Testis (tissue), 3 donors: Measurements from ENCODE around the gene DDX51. TPM values are rescaled to one million over a fixed set of nuclear protein-coding genes. Genes with fewer than 3 reads are reported as not detected.

Experiments
- DNase-seq: peaks from one replicate; pipeline ENCODE4 v3.0.0-alpha.2; 2019
- H3K27ac ChIP-seq, 2 donors: fragments of 200-600 bp; sonication (generic); one replicate each; pipeline ENCODE4 v1.5.1; 2019
- H3K27me3 ChIP-seq: fragments of 200-600 bp; sonication (generic); one replicate; pipeline ENCODE4 v1.5.1; 2019
- H3K36me3 ChIP-seq: fragments of 200-600 bp; sonication (generic); one replicate; pipeline ENCODE4 v1.5.1; 2017; ENCODE audit warnings: low read depth; ENCODE audit errors: missing control alignments
- H3K4me1 ChIP-seq: fragments of 200-600 bp; sonication (generic); one replicate; pipeline ENCODE4 v1.5.1; 2019
- H3K4me3 ChIP-seq, 2 donors: fragments of 200-600 bp; sonication (generic); one replicate each; pipeline ENCODE4 v1.5.1; 2017 to 2019
- H3K9me3 ChIP-seq: fragments of 200-600 bp; sonication (generic); one replicate; pipeline ENCODE4 v1.5.1; 2017
- CTCF ChIP-seq, 3 experiments: fragments of 450-650 bp in 2 of 3; fragments of 200-600 bp in 1 of 3; sonication (generic) in 1 of 3; IDR thresholded peaks; one replicate each; pipeline ENCODE4 v1.5.1; 2016 to 2019; ENCODE audit warnings: antibody characterized with exemption in 3 of 3, mild to moderate bottlenecking in 2 of 3, moderate library complexity in 1 of 3
- POLR2A ChIP-seq: fragments of 450-650 bp; IDR thresholded peaks from one replicate; pipeline ENCODE4 v1.6.1; 2017; ENCODE audit warnings: antibody characterized with exemption, mild to moderate bottlenecking, moderate library complexity
- WGBS, 2 donors: methylation state at CpG; one replicate each; pipeline ENCODE4 v1.1.5; 2018; 5-methylcytosine and 5-hydroxymethylcytosine counted together
- intact Hi-C: fragments of 100-400 bp; cut with DNase I; formaldehyde crosslinking; loops from one replicate; pipeline ENCODE4 v1.15.1; 2023; ENCODE audit warnings: low total_unique reads
- polyA plus RNA-seq: library from polyadenylated mRNA; stranded (reverse); fragments of 350-450 nt; fragmentation: Illumina TruSeq; extraction: RNeasy Lipid Tissue Mini Kit (QIAGEN cat#74804); gene quantifications from one replicate; pipeline ENCODE4 v1.2.3, GENCODE V29; 2014; ENCODE audit warnings: low read depth, low replicate concordance; ENCODE audit not compliant: insufficient read depth
- total RNA-seq, 2 donors: library from RNA; depleted of rRNA; stranded (reverse); fragments of >200 nt; gene quantifications; one replicate each; pipeline ENCODE4 v1.2.3, GENCODE V29; 2016

DDX51 gene
- total and polyA plus RNA-seq, 3 donors from 2014 or later, result 18.8 to 32.8 (median 29.0) TPM

GRCh38 chr12:132148368-132149045 is 4.4 kb upstream of the DDX51 start:
- Histone ChIP-seq H3K4me3 (no peak overlapping the region), H3K36me3 (no peaks in the 10 kb centered on the region), H3K27me3 (no peaks in the 10 kb centered on the region), H3K9me3 (no peaks in the 10 kb centered on the region), H3K27ac (no peak overlapping the region), H3K4me1 (peaks cover 9% of the 10 kb centered on the region)
- intact Hi-C loops, result no loop called here
- WGBS, 2 donors, result 89 to 95% methylated on average over 10 to 41 of the region's 41 CpGs
- TF ChIP-seq POLR2A (no peak), CTCF (IDR thresholded peaks at IDR 0.05) (no peak)
- DNase-seq, result no peak

- WGBS, 2 donors, result 94 to 96% methylated on average over 13 to 38 of the region's 38 CpGs
- H3K4me3 ChIP-seq, result no peak overlapping the region
- no peak overlapping the region for H3K27ac ChIP-seq
- no peaks in the 10 kb centered on the region for H3K36me3 ChIP-seq
- intact Hi-C loops, result no loop called here
- no peak for DNase-seq
- no peaks in the 10 kb centered on the region for H3K27me3 ChIP-seq
- H3K9me3 ChIP-seq, result no peaks in the 10 kb centered on the region
- TF ChIP-seq CTCF (IDR thresholded peaks at IDR 0.05), result no peak
- no peak for TF ChIP-seq POLR2A
- peaks cover 15% of the 10 kb centered on the region for H3K4me1 ChIP-seq
These were observed 3.6 kb upstream of the DDX51 start for GRCh38 chr12:132147423-132148367.

GRCh38 chr12:132146772-132147422 is 2.8 kb upstream of the DDX51 start:
- Histone ChIP-seq H3K4me3 (no peak overlapping the region), H3K9me3 (no peaks in the 10 kb centered on the region), H3K27me3 (no peaks in the 10 kb centered on the region), H3K36me3 (no peaks in the 10 kb centered on the region), H3K4me1 (peaks cover 17% of the 10 kb centered on the region), H3K27ac (no peak overlapping the region)
- WGBS, 2 donors, result 92 to 97% methylated on average over 7 to 19 of the region's 19 CpGs
- intact Hi-C loops, result no loop called here
- DNase-seq, result no peak
- TF ChIP-seq CTCF (IDR thresholded peaks at IDR 0.05), result no peak
- no peak for TF ChIP-seq POLR2A

- H3K27ac ChIP-seq, result no peak overlapping the region
- no peak for DNase-seq
- H3K27me3 ChIP-seq, result no peaks in the 10 kb centered on the region
- H3K9me3 ChIP-seq, result no peaks in the 10 kb centered on the region
- H3K36me3 ChIP-seq, result no peaks in the 10 kb centered on the region
- intact Hi-C loops, result no loop called here
- WGBS, 2 donors, result 88 to 89% methylated on average over 24 of the region's 24 CpGs
- H3K4me3 ChIP-seq, result no peak overlapping the region
- peaks cover 17% of the 10 kb centered on the region for H3K4me1 ChIP-seq
- no peak for TF ChIP-seq POLR2A
- no peak for TF ChIP-seq CTCF (IDR thresholded peaks at IDR 0.05)
These were observed 2.0 kb upstream of the DDX51 start for GRCh38 chr12:132146098-132146497.
